Subcutaneous abdominal adipose tissue (tissue), 5 donors: Measurements from ENCODE around the gene MPRIP.

Experiments
- H3K27ac ChIP-seq: one replicate; pipeline ENCODE4 v1.7.0; 2013; ENCODE audit warnings: low read depth, mild to moderate bottlenecking, inconsistent platforms, low read length, moderate library complexity
- H3K27me3 ChIP-seq, 5 donors: one replicate each; pipeline ENCODE4 v1.7.0; 2013; ENCODE audit warnings: low read length in 5 of 5, inconsistent platforms in 1 of 5; ENCODE audit not compliant: control insufficient read depth in 5 of 5, insufficient read depth in 4 of 5
- H3K36me3 ChIP-seq, 5 donors: one replicate each; pipeline ENCODE4 v1.7.0; 2013; ENCODE audit warnings: low read length in 5 of 5; ENCODE audit not compliant: control insufficient read depth in 5 of 5, insufficient read depth in 5 of 5
- H3K4me1 ChIP-seq, 5 donors: one replicate each; pipeline ENCODE4 v1.7.0; 2013; ENCODE audit warnings: low read length in 5 of 5, mild to moderate bottlenecking in 3 of 5, moderate library complexity in 1 of 5; ENCODE audit not compliant: control insufficient read depth in 5 of 5, insufficient read depth in 5 of 5
- H3K4me3 ChIP-seq, 5 donors: one replicate each; pipeline ENCODE4 v1.7.0; 2013; ENCODE audit warnings: low read length in 5 of 5, low read depth in 1 of 5
- H3K9ac ChIP-seq, 5 donors: one replicate each; pipeline ENCODE4 v1.7.0; 2013; ENCODE audit warnings: low read length in 5 of 5, mild to moderate bottlenecking in 4 of 5, moderate library complexity in 3 of 5
- H3K9me3 ChIP-seq, 5 donors: one replicate each; pipeline ENCODE4 v1.7.0; 2013; ENCODE audit warnings: low read length in 5 of 5; ENCODE audit not compliant: control insufficient read depth in 5 of 5
- donor health status: healthy.
- donor health status: healthy.
- donor health status: healthy.
- donor health status: healthy.
- donor health status: healthy.

MPRIP gene

GRCh38 chr17:17077101-17077500 lies 34.8 kb downstream of the MPRIP start:
- no peaks in the 10 kb centered on the region for H3K27me3 ChIP-seq
- peaks cover 0 to 33% (median 31%) of the 10 kb centered on the region in 5 donors for H3K36me3 ChIP-seq
- H3K9me3 ChIP-seq = no peaks in the 10 kb centered on the region
- H3K4me1 ChIP-seq = peaks cover 13 to 85% (median 52%) of the 10 kb centered on the region in 5 donors
- H3K9ac ChIP-seq = no peak overlapping the region
- no peak overlapping the region for H3K4me3 ChIP-seq
- H3K27ac ChIP-seq = no peak overlapping the region

GRCh38 chr17:17077861-17078732 lies 35.8 kb downstream of the MPRIP start:
- no peaks in the 10 kb centered on the region for H3K9me3 ChIP-seq
- H3K27ac ChIP-seq = no peak overlapping the region
- H3K4me1 ChIP-seq = peaks cover 13 to 78% (median 46%) of the 10 kb centered on the region in 5 donors
- no peaks in the 10 kb centered on the region for H3K27me3 ChIP-seq
- no peak overlapping the region for H3K4me3 ChIP-seq
- H3K9ac ChIP-seq = no peak overlapping the region
- peaks cover 0 to 37% (median 34%) of the 10 kb centered on the region in 5 donors for H3K36me3 ChIP-seq

- Histone ChIP-seq H3K9ac (no peak overlapping the region), H3K36me3 (peaks cover 0 to 32% (median 29%) of the 10 kb centered on the region in 5 donors), H3K27me3 (no peaks in the 10 kb centered on the region), H3K27ac (no peak overlapping the region), H3K4me3 (no peak overlapping the region), H3K4me1 (peaks cover 13 to 70% (median 42%) of the 10 kb centered on the region in 5 donors), H3K9me3 (no peaks in the 10 kb centered on the region)
Measured at GRCh38 chr17:17078832-17079231, 36.6 kb downstream of the MPRIP start.

GRCh38 chr17:17079336-17079735 lies 37.1 kb downstream of the MPRIP start:
- Histone ChIP-seq H3K27ac (no peak overlapping the region), H3K9ac (peak overlapping the region in 1 of 5 donors; percentile 6), H3K36me3 (peaks cover 0 to 37% (median 34%) of the 10 kb centered on the region in 5 donors), H3K9me3 (no peaks in the 10 kb centered on the region), H3K27me3 (no peaks in the 10 kb centered on the region), H3K4me1 (peaks cover 13 to 65% (median 37%) of the 10 kb centered on the region in 5 donors), H3K4me3 (no peak overlapping the region)

- Histone ChIP-seq H3K9ac (no peak overlapping the region), H3K4me3 (no peak overlapping the region), H3K27me3 (no peaks in the 10 kb centered on the region), H3K9me3 (no peaks in the 10 kb centered on the region), H3K4me1 (peaks cover 13 to 61% (median 33%) of the 10 kb centered on the region in 5 donors), H3K27ac (no peak overlapping the region), H3K36me3 (peaks cover 0 to 42% (median 34%) of the 10 kb centered on the region in 5 donors)
Measured at GRCh38 chr17:17079761-17080160, 37.5 kb downstream of the MPRIP start.

GRCh38 chr17:17080181-17080631 lies 37.9 kb downstream of the MPRIP start:
- Histone ChIP-seq H3K27ac (no peak overlapping the region), H3K4me3 (no peak overlapping the region), H3K9me3 (no peaks in the 10 kb centered on the region), H3K27me3 (no peaks in the 10 kb centered on the region), H3K36me3 (peaks cover 0 to 45% (median 37%) of the 10 kb centered on the region in 5 donors), H3K9ac (no peak overlapping the region), H3K4me1 (peaks cover 12 to 56% (median 28%) of the 10 kb centered on the region in 5 donors)

GRCh38 chr17:17080781-17081180 lies 38.5 kb downstream of the MPRIP start:
- H3K4me3 ChIP-seq = no peak overlapping the region
- no peak overlapping the region for H3K27ac ChIP-seq
- H3K36me3 ChIP-seq = peaks cover 0 to 45% (median 35%) of the 10 kb centered on the region in 5 donors
- H3K27me3 ChIP-seq = no peaks in the 10 kb centered on the region
- H3K4me1 ChIP-seq = peaks cover 6 to 51% (median 22%) of the 10 kb centered on the region in 5 donors
- H3K9ac ChIP-seq = no peak overlapping the region
- no peaks in the 10 kb centered on the region for H3K9me3 ChIP-seq

- Histone ChIP-seq H3K4me3 (no peak overlapping the region), H3K4me1 (peaks cover 5 to 44% (median 18%) of the 10 kb centered on the region in 5 donors), H3K9me3 (no peaks in the 10 kb centered on the region), H3K9ac (peak overlapping the region in 1 of 5 donors; percentile 26), H3K36me3 (peaks cover 0 to 42% (median 31%) of the 10 kb centered on the region in 5 donors), H3K27ac (no peak overlapping the region), H3K27me3 (no peaks in the 10 kb centered on the region)
Measured at GRCh38 chr17:17081304-17081940, 39.2 kb downstream of the MPRIP start.

GRCh38 chr17:17082878-17083277 lies 40.6 kb downstream of the MPRIP start:
- H3K36me3 ChIP-seq = peaks cover 0 to 40% (median 29%) of the 10 kb centered on the region in 5 donors
- no peak overlapping the region for H3K27ac ChIP-seq
- H3K9ac ChIP-seq = no peak overlapping the region
- H3K4me1 ChIP-seq = peaks cover 5 to 37% (median 20%) of the 10 kb centered on the region in 5 donors
- H3K9me3 ChIP-seq = no peaks in the 10 kb centered on the region
- no peaks in the 10 kb centered on the region for H3K27me3 ChIP-seq
- no peak overlapping the region for H3K4me3 ChIP-seq
